K562 (cell line): ENCODE data around the gene STUM. TPM values are rescaled to one million over a fixed set of nuclear protein-coding genes. Genes with fewer than 3 reads are reported as not detected.

Source experiments
- ATAC-seq: fragments of 200-7000 bp; cut with Tn5 transposase; 3 replicates; pipeline ENCODE4 v1.9.1; 2020; ENCODE audit warnings: moderate library complexity
- BruUV-seq: library from RNA; stranded (reverse); fragments of 400-500 nt; replicated peaks from 2 replicates; lab custom pipeline; 2021; lab: Mats Ljungman, UMichigan
- CTCF ChIA-PET: fragments of 300-600 bp; formaldehyde crosslinking; extraction: SDS; loops from one replicate; lab custom pipeline; 2021; ENCODE audit warnings: low intra/inter-chr PET ratio; lab: Yijun Ruan, JAX
- POLR2A ChIA-PET: fragments of 300-600, 350-650 bp; sonication (Branson Sonifier 250); formaldehyde crosslinking; extraction: SDS; loops from one replicate; lab custom pipeline; 2021; ENCODE audit warnings: antibody characterized with exemption, inconsistent platforms; lab: Yijun Ruan, JAX
- DNase-seq, 4 experiments: peaks; one replicate each; pipeline versions ENCODE4 v3.0.0 to v3.0.0-alpha.2; 2011 to 2018; ENCODE audit warnings: low spot score in 3 of 4, mixed read lengths in 3 of 4; ENCODE audit errors: extremely low read depth in 1 of 4
- FAIRE-seq: peaks from 2 replicates; lab custom pipeline; 2011; peaks lifted over from hg19 to GRCh38; lab: Jason Lieb, UNC
- H2AFZ ChIP-seq: 2 replicates; pipeline ENCODE4 v1.6.0; 2011; ENCODE audit warnings: low read depth, low read length, control low read depth, inconsistent platforms
- H3K27ac ChIP-seq: fragments of 200-600 bp; 3 replicates; pipeline ENCODE4 v1.8.0; 2011; ENCODE audit warnings: low read depth, mild to moderate bottlenecking, control low read depth, inconsistent platforms, low read length, moderate library complexity, mixed read lengths; ENCODE audit errors: extremely low read depth
- H3K27me3 ChIP-seq, 2 experiments: fragments of 300-600 bp in 1 of 2; 2 replicates in 1 of 2; 3 replicates in 1 of 2; pipeline versions ENCODE4 v1.6.0 to v1.8.0; 2011; ENCODE audit warnings: inconsistent platforms in 2 of 2, low read length in 2 of 2, mild to moderate bottlenecking in 1 of 2, mixed read lengths in 1 of 2, moderate library complexity in 1 of 2; ENCODE audit not compliant: control insufficient read depth in 2 of 2, insufficient read depth in 2 of 2
- H3K36me3 ChIP-seq: fragments of 300-600 bp; 3 replicates; pipeline ENCODE4 v1.8.0; 2011; ENCODE audit warnings: mild to moderate bottlenecking, low read length, inconsistent platforms; ENCODE audit not compliant: control insufficient read depth, insufficient read depth
- H3K4me1 ChIP-seq, 2 experiments: fragments of 200-600 bp in 1 of 2; replicated peaks in 1 of 2; 2 replicates in 1 of 2; 3 replicates in 1 of 2; pipeline versions ENCODE4 v1.5.1 to v1.8.0; 2011; ENCODE audit warnings: inconsistent platforms in 2 of 2, low read length in 2 of 2, mild to moderate bottlenecking in 1 of 2, mixed read lengths in 1 of 2, moderate library complexity in 1 of 2; ENCODE audit not compliant: control insufficient read depth in 2 of 2, insufficient read depth in 2 of 2
- H3K4me2 ChIP-seq: 2 replicates; pipeline ENCODE4 v1.6.1; 2011; ENCODE audit warnings: low read length, control low read depth, inconsistent platforms, mixed read lengths; ENCODE audit not compliant: insufficient read depth
- H3K4me3 ChIP-seq: fragments of 200-600 bp; sonication (generic), shearing (Covaris generic); 2 replicates; pipeline ENCODE4 v1.5.1; 2016; ENCODE audit warnings: control low read depth, inconsistent platforms
- H3K79me2 ChIP-seq: fragments of 200-600 bp; 3 replicates; pipeline ENCODE4 v1.8.0; 2011; ENCODE audit warnings: low read length, inconsistent platforms; ENCODE audit not compliant: control insufficient read depth, insufficient read depth
- H3K9ac ChIP-seq, 2 experiments: 2 replicates each; pipeline versions ENCODE4 v1.6.0 to v1.6.1; 2011; ENCODE audit warnings: low read depth in 2 of 2, low read length in 2 of 2, control low read depth in 1 of 2, inconsistent platforms in 1 of 2, mild to moderate bottlenecking in 1 of 2, mixed read lengths in 1 of 2; ENCODE audit not compliant: insufficient read depth in 1 of 2
- H3K9me1 ChIP-seq: one replicate; pipeline ENCODE4 v1.6.0; 2011; ENCODE audit warnings: inconsistent platforms, mild to moderate bottlenecking, low read length, moderate library complexity; ENCODE audit not compliant: control insufficient read depth, insufficient read depth
- H3K9me3 ChIP-seq: replicated peaks from 2 replicates; pipeline ENCODE4 v1.5.1; 2011; ENCODE audit warnings: low read depth, low read length, inconsistent platforms; ENCODE audit not compliant: control insufficient read depth, insufficient read depth
- H4K20me1 ChIP-seq: replicated peaks from 2 replicates; pipeline ENCODE4 v1.6.1; 2011; ENCODE audit warnings: low read length, inconsistent platforms, mixed read lengths; ENCODE audit not compliant: control insufficient read depth, insufficient read depth
- DMBX1 ChIP-seq: fragments of 250-450 bp; sonication (Bioruptor Pico); IDR thresholded peaks from 2 replicates; pipeline ENCODE4 v1.8.0; 2022; ENCODE audit warnings: inconsistent platforms, mild to moderate bottlenecking, moderate library complexity, borderline replicate concordance
- EGR1 ChIP-seq: fragments of 450-650 bp; conservative IDR thresholded peaks from 2 replicates; pipeline ENCODE4 v1.6.1; 2017; ENCODE audit warnings: mild to moderate bottlenecking
- GTF2F1 ChIP-seq: IDR thresholded peaks from 2 replicates; pipeline ENCODE4 v1.6.1; 2011; ENCODE audit warnings: low read depth, low read length, improper control_type of control experiment
- POLR3A ChIP-seq: IDR thresholded peaks from 2 replicates; pipeline ENCODE4 v1.6.1; 2011; ENCODE audit warnings: borderline replicate concordance, mild to moderate bottlenecking, moderate library complexity; ENCODE audit not compliant: insufficient read length, insufficient read depth; ENCODE audit errors: extremely low read depth
- RBM15 ChIP-seq: fragments of 200-400 bp; formaldehyde crosslinking; IDR thresholded peaks from 2 replicates; pipeline ENCODE4 v1.6.1; 2018; ENCODE audit warnings: mild to moderate bottlenecking, low read length, moderate library complexity; ENCODE audit not compliant: insufficient read depth
- WGBS: fragments of 100-300 bp; shearing (Covaris generic); methylation state at CpG from one replicate; pipeline ENCODE4 v1.1.6; 2016; ENCODE audit warnings: low coverage, mixed read lengths; ENCODE audit not compliant: insufficient coverage; ENCODE audit errors: missing lambda C conversion rate; 5-methylcytosine and 5-hydroxymethylcytosine counted together
- in situ Hi-C: fragments of 300-500 bp; cut with MboI; formaldehyde crosslinking; loops from 4 replicates; pipeline ENCODE4 v1.15.0; 2018; ENCODE audit warnings: inconsistent platforms, mixed read lengths
- intact Hi-C: fragments of 100-400 bp; cut with micrococcal nuclease; formaldehyde crosslinking; loops from 2 replicates; pipeline ENCODE4 v1.14.2; 2022
- polyA plus RNA-seq, 8 experiments: library from polyadenylated mRNA; depleted of rRNA in 4 of 8; stranded (reverse) in 5 of 8; unstranded in 3 of 8; fragments of >200 nt; fragmentation: Nextera tagmentation in 2 of 8; fragmentation: Illumina TruSeq in 1 of 8; extraction: Ambion mirVana in 2 of 8; extraction: Trizol in 1 of 8; gene quantifications; 2 replicates each; pipeline versions ENCODE4 v1.2.1 to v1.2.3, GENCODE V29; 2011 to 2014; ENCODE audit warnings: inconsistent platforms in 1 of 8, missing spikeins in 1 of 8
- total RNA-seq, 7 experiments: library from RNA; depleted of rRNA in 6 of 7; stranded (reverse); fragments of >200 nt in 6 of 7; fragmentation: Illumina TruSeq in 2 of 7; extraction: Trizol in 2 of 7; gene quantifications; 2 replicates each; pipeline versions ENCODE4 v1.2.1 to v1.2.3, GENCODE V29; 2011 to 2021; ENCODE audit warnings: low replicate concordance in 1 of 7

The STUM gene
- total and polyA plus RNA-seq, 9 of the 15 experiments (the other 6 are each of a cell fraction or from before 2014, with no cell fraction given), result not detected

DNA sequence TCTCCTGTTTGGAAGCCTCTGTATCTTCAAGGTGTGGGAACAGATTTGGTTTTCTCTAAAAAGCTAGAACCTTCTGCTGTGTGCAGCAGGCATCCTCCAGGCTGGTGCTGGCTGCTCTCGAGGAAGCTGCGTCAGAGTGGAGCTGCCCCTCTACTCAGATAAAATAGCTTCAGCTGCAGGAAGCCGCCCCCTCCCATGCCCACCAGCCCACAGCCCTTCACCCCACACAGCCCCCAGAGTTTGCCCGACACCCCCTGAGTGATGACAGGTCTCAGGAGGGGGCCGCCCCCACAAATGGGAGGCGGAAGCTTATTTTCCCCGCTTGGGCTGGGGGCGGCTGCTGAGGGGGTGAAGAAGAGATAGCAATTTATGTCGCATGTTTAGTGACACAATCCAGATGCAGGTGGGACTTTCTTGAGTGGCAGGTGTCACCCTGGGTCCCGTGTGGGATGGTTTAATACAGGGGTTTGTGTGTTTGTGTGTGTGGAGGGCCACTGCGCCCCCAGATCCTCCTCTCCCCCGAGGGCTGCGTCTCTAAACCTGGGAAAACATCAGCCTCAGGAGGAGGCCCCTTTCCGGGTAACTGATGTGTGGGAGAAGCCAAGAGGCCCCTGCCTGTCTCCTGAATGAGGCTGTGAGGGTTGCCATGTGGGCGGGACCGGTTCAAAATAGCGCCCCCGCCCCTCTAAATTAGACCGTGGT, 55.4 kb downstream of the STUM start:
- peaks cover 0 to 5% of the 10 kb centered on the region in 2 experiments; a peak in 1 of 5 replicates for H3K4me1 ChIP-seq
- H3K79me2 ChIP-seq, result no peaks in the 10 kb centered on the region
- ATAC-seq (no peak), DNase-seq (peak in 1 of 4 experiments; percentile 31)
- no peaks in the 10 kb centered on the region for H3K36me3 ChIP-seq
- H3K4me2 ChIP-seq, result no peak overlapping the region
- no peaks in the 10 kb centered on the region; the same call in 1 of the 2 replicates for H4K20me1 ChIP-seq
- TF ChIP-seq RBM15 (no peak), DMBX1 (CRISPR knock-in tag) (no peak), GTF2F1 (no peak), POLR3A (no peak), EGR1 (peak; percentile 46)
- TF ChIP-seq, all 486 proteins: peak for 1
- BruUV-seq, result no TSS peak
- Histone ChIP-seq H3K27me3 (peaks cover 52 to 82% of the 10 kb centered on the region in 2 experiments), H3K27ac (no peak overlapping the region), H3K9ac (no peak overlapping the region), H3K9me1 (peaks cover 6% of the 10 kb centered on the region), H3K4me3 (no peak overlapping the region), H3K9me3 (no peaks in the 10 kb centered on the region), H2AFZ (no peak overlapping the region)
- CTCF ChIA-PET, result no interaction called here
- POLR2A ChIA-PET, result interaction anchor here (0.6 kb wide), 1 partner anchor 176 kb away, joined by 3 read pairs; no protein-coding TSS in a partner anchor
- WGBS, result 3% methylated on average over 19 of the region's 19 CpGs
- in situ Hi-C loops (no loop called here), intact Hi-C loops (loop anchor here (10.0 kb wide), 1 partner anchor 479 kb away; no protein-coding TSS in a partner anchor)
- no peak for FAIRE-seq
